ENCODE measurements around the gene RUNX3.

The RUNX3 gene

GRCh38 chr1:24870551-24871195 lies 59.4 kb downstream of the RUNX3 start:
- H3K9me3 ChIP-seq (ENCODE audit: control insufficient read depth, insufficient read depth, low read depth, low read length): no peaks in the 10 kb centered on the region
- H3K27me3 ChIP-seq (ENCODE audit: control insufficient read depth, insufficient read depth, low read length): no peaks in the 10 kb centered on the region
- no peaks in the 10 kb centered on the region for H3K36me3 ChIP-seq (ENCODE audit: control insufficient read depth, insufficient read depth, low read length)
- no peak overlapping the region for H3K4me3 ChIP-seq (ENCODE audit: low read depth, low read length)
- H3K4me1 ChIP-seq (ENCODE audit: control insufficient read depth, insufficient read depth, low read length): peaks cover 10% of the 10 kb centered on the region
- H3K9ac ChIP-seq (ENCODE audit: low read length): no peak overlapping the region
- H3K27ac ChIP-seq (ENCODE audit: low read depth, low read length): no peak overlapping the region

GRCh38 chr1:24868016-24868875 lies 61.8 kb downstream of the RUNX3 start:
- no peak overlapping the region for H3K9ac ChIP-seq (ENCODE audit: low read length)
- H3K4me3 ChIP-seq (ENCODE audit: low read depth, low read length): no peak overlapping the region
- peaks cover 8% of the 10 kb centered on the region; the same call in 1 of the 2 replicates for H3K4me1 ChIP-seq (ENCODE audit: control insufficient read depth, insufficient read depth, low read length)
- no peaks in the 10 kb centered on the region for H3K27me3 ChIP-seq (ENCODE audit: control insufficient read depth, insufficient read depth, low read length)
- no peak overlapping the region for H3K27ac ChIP-seq (ENCODE audit: low read depth, low read length)
- no peaks in the 10 kb centered on the region for H3K9me3 ChIP-seq (ENCODE audit: control insufficient read depth, insufficient read depth, low read depth, low read length)
- H3K36me3 ChIP-seq (ENCODE audit: control insufficient read depth, insufficient read depth, low read length): no peaks in the 10 kb centered on the region

GRCh38 chr1:24867084-24867870 lies 62.8 kb downstream of the RUNX3 start:
- Histone ChIP-seq H3K4me1 (ENCODE audit: control insufficient read depth, insufficient read depth, low read length) (peaks cover 16% of the 10 kb centered on the region), H3K27ac (ENCODE audit: low read depth, low read length) (no peak overlapping the region), H3K36me3 (ENCODE audit: control insufficient read depth, insufficient read depth, low read length) (no peaks in the 10 kb centered on the region), H3K9ac (ENCODE audit: low read length) (no peak overlapping the region), H3K9me3 (ENCODE audit: control insufficient read depth, insufficient read depth, low read depth, low read length) (no peaks in the 10 kb centered on the region), H3K4me3 (ENCODE audit: low read depth, low read length) (no peak overlapping the region), H3K27me3 (ENCODE audit: control insufficient read depth, insufficient read depth, low read length) (no peaks in the 10 kb centered on the region)

- Histone ChIP-seq H3K36me3 (ENCODE audit: control insufficient read depth, insufficient read depth, low read length) (no peaks in the 10 kb centered on the region), H3K27me3 (ENCODE audit: control insufficient read depth, insufficient read depth, low read length) (no peaks in the 10 kb centered on the region), H3K9me3 (ENCODE audit: control insufficient read depth, insufficient read depth, low read depth, low read length) (no peaks in the 10 kb centered on the region), H3K9ac (ENCODE audit: low read length) (no peak overlapping the region), H3K4me3 (ENCODE audit: low read depth, low read length) (no peak overlapping the region), H3K4me1 (ENCODE audit: control insufficient read depth, insufficient read depth, low read length) (peaks cover 19% of the 10 kb centered on the region), H3K27ac (ENCODE audit: low read depth, low read length) (no peak overlapping the region)
Measured at GRCh38 chr1:24866211-24867083, 63.6 kb downstream of the RUNX3 start.

GRCh38 chr1:24865587-24865986 lies 64.5 kb downstream of the RUNX3 start:
- peaks cover 19% of the 10 kb centered on the region for H3K4me1 ChIP-seq (ENCODE audit: control insufficient read depth, insufficient read depth, low read length)
- no peak overlapping the region for H3K9ac ChIP-seq (ENCODE audit: low read length)
- H3K9me3 ChIP-seq (ENCODE audit: control insufficient read depth, insufficient read depth, low read depth, low read length): no peaks in the 10 kb centered on the region
- no peak overlapping the region for H3K4me3 ChIP-seq (ENCODE audit: low read depth, low read length)
- H3K27ac ChIP-seq (ENCODE audit: low read depth, low read length): no peak overlapping the region
- H3K36me3 ChIP-seq (ENCODE audit: control insufficient read depth, insufficient read depth, low read length): no peaks in the 10 kb centered on the region
- no peaks in the 10 kb centered on the region for H3K27me3 ChIP-seq (ENCODE audit: control insufficient read depth, insufficient read depth, low read length)

GRCh38 chr1:24865168-24865567 lies 64.9 kb downstream of the RUNX3 start:
- Histone ChIP-seq H3K9me3 (ENCODE audit: control insufficient read depth, insufficient read depth, low read depth, low read length) (no peaks in the 10 kb centered on the region), H3K4me3 (ENCODE audit: low read depth, low read length) (no peak overlapping the region), H3K36me3 (ENCODE audit: control insufficient read depth, insufficient read depth, low read length) (no peaks in the 10 kb centered on the region), H3K27me3 (ENCODE audit: control insufficient read depth, insufficient read depth, low read length) (no peaks in the 10 kb centered on the region), H3K9ac (ENCODE audit: low read length) (no peak overlapping the region), H3K4me1 (ENCODE audit: control insufficient read depth, insufficient read depth, low read length) (peaks cover 19% of the 10 kb centered on the region), H3K27ac (ENCODE audit: low read depth, low read length) (no peak overlapping the region)

GRCh38 chr1:24864370-24864777 lies 65.7 kb downstream of the RUNX3 start:
- H3K27ac ChIP-seq (ENCODE audit: low read depth, low read length): no peak overlapping the region
- no peaks in the 10 kb centered on the region for H3K9me3 ChIP-seq (ENCODE audit: control insufficient read depth, insufficient read depth, low read depth, low read length)
- peaks cover 19% of the 10 kb centered on the region for H3K4me1 ChIP-seq (ENCODE audit: control insufficient read depth, insufficient read depth, low read length)
- H3K4me3 ChIP-seq (ENCODE audit: low read depth, low read length): no peak overlapping the region
- no peak overlapping the region for H3K9ac ChIP-seq (ENCODE audit: low read length)
- no peaks in the 10 kb centered on the region for H3K27me3 ChIP-seq (ENCODE audit: control insufficient read depth, insufficient read depth, low read length)
- no peaks in the 10 kb centered on the region for H3K36me3 ChIP-seq (ENCODE audit: control insufficient read depth, insufficient read depth, low read length)

GRCh38 chr1:24862775-24863483 lies 67.1 kb downstream of the RUNX3 start:
- Histone ChIP-seq H3K4me1 (ENCODE audit: control insufficient read depth, insufficient read depth, low read length) (peaks cover 19% of the 10 kb centered on the region), H3K9ac (ENCODE audit: low read length) (no peak overlapping the region), H3K9me3 (ENCODE audit: control insufficient read depth, insufficient read depth, low read depth, low read length) (no peaks in the 10 kb centered on the region), H3K4me3 (ENCODE audit: low read depth, low read length) (no peak overlapping the region), H3K27ac (ENCODE audit: low read depth, low read length) (no peak overlapping the region), H3K36me3 (ENCODE audit: control insufficient read depth, insufficient read depth, low read length) (no peaks in the 10 kb centered on the region), H3K27me3 (ENCODE audit: control insufficient read depth, insufficient read depth, low read length) (no peaks in the 10 kb centered on the region)

GRCh38 chr1:24861821-24862727 lies 68.0 kb downstream of the RUNX3 start:
- no peaks in the 10 kb centered on the region for H3K36me3 ChIP-seq (ENCODE audit: control insufficient read depth, insufficient read depth, low read length)
- no peaks in the 10 kb centered on the region for H3K9me3 ChIP-seq (ENCODE audit: control insufficient read depth, insufficient read depth, low read depth, low read length)
- H3K27me3 ChIP-seq (ENCODE audit: control insufficient read depth, insufficient read depth, low read length): no peaks in the 10 kb centered on the region
- H3K9ac ChIP-seq (ENCODE audit: low read length): no peak overlapping the region
- peaks cover 19% of the 10 kb centered on the region for H3K4me1 ChIP-seq (ENCODE audit: control insufficient read depth, insufficient read depth, low read length)
- no peak overlapping the region for H3K4me3 ChIP-seq (ENCODE audit: low read depth, low read length)
- H3K27ac ChIP-seq (ENCODE audit: low read depth, low read length): no peak overlapping the region

Data from HUES6 (cell line).